WTC11 (cell line): ENCODE results near the gene DNTT.

Experiments
- ATF2 ChIP-seq: sonication (generic); formaldehyde crosslinking; IDR thresholded peaks from 2 replicates; pipeline ENCODE4 v1.8.1; 2022; ENCODE audit warnings: low read depth, missing genetic modification reagents, borderline replicate concordance
- ATF6 ChIP-seq: sonication (generic); formaldehyde crosslinking; IDR thresholded peaks from 2 replicates; pipeline ENCODE4 v1.8.1; 2023; ENCODE audit warnings: mild to moderate bottlenecking, missing genetic modification reagents
- CREB1 ChIP-seq: sonication (generic); formaldehyde crosslinking; IDR thresholded peaks from 2 replicates; pipeline ENCODE4 v1.8.0; 2023; ENCODE audit warnings: mild to moderate bottlenecking, missing genetic modification reagents
- CTCF ChIP-seq: fragments of 200-600 bp; IDR thresholded peaks from 2 replicates; pipeline ENCODE4 v1.8.0; 2022; ENCODE audit warnings: antibody characterized with exemption
- E2F4 ChIP-seq: sonication (generic); formaldehyde crosslinking; IDR thresholded peaks from 2 replicates; pipeline ENCODE4 v1.8.1; 2022; ENCODE audit warnings: low read depth, mild to moderate bottlenecking, moderate library complexity, missing genetic modification reagents, borderline replicate concordance
- USF1 ChIP-seq: sonication (generic); formaldehyde crosslinking; IDR thresholded peaks from 2 replicates; pipeline ENCODE4 v1.8.0; 2022; ENCODE audit warnings: mild to moderate bottlenecking, missing genetic modification reagents

GRCh38 chr10:96317067-96317833 lies 13.0 kb downstream of the DNTT start:
- TF ChIP-seq CTCF = no peak
- no peak for TF ChIP-seq E2F4 (CRISPR knock-in tag)
- TF ChIP-seq ATF2 = no peak
- no peak for TF ChIP-seq ATF6 (CRISPR knock-in tag)
- TF ChIP-seq CREB1 (CRISPR knock-in tag) = no peak
- TF ChIP-seq USF1 = no peak
